NT2/D1 (cell line): ENCODE results near the gene TSSC4.
"Not testable (repeated sequence)": the region's sequence is repeated elsewhere in the genome, so short reads cannot be mapped to it uniquely, and the experiment has no call there.

Experiments
- DNase-seq: peaks from one replicate; pipeline ENCODE4 v3.0.0-alpha.2; 2011; ENCODE audit warnings: low read depth, low spot score
- H3K27me3 ChIP-seq: 2 replicates; pipeline ENCODE4 v1.6.0; 2011; ENCODE audit warnings: mild to moderate bottlenecking; ENCODE audit not compliant: insufficient read length, insufficient read depth
- H3K36me3 ChIP-seq: 2 replicates; pipeline ENCODE4 v1.6.1; 2011; ENCODE audit warnings: mild to moderate bottlenecking, low read length, mixed read lengths; ENCODE audit not compliant: insufficient read depth, insufficient read length
- H3K4me1 ChIP-seq: 2 replicates; pipeline ENCODE4 v1.5.1; 2011; ENCODE audit not compliant: insufficient read depth, insufficient read length
- H3K4me3 ChIP-seq: 2 replicates; pipeline ENCODE4 v1.5.1; 2011; ENCODE audit warnings: low read depth; ENCODE audit not compliant: insufficient read length
- H3K9ac ChIP-seq: 2 replicates; pipeline ENCODE4 v1.6.0; 2011; ENCODE audit warnings: low read depth; ENCODE audit not compliant: insufficient read length
- H3K9me3 ChIP-seq: 2 replicates; pipeline ENCODE4 v1.5.1; 2011; ENCODE audit warnings: mild to moderate bottlenecking, low read length; ENCODE audit not compliant: insufficient read depth
- SUZ12 ChIP-seq: IDR thresholded peaks from 2 replicates; pipeline ENCODE4 v1.6.1; 2011; ENCODE audit not compliant: insufficient read length, insufficient read depth; ENCODE audit errors: extremely low read depth
- YY1 ChIP-seq: IDR thresholded peaks from 2 replicates; pipeline ENCODE4 v1.6.1; 2011; ENCODE audit not compliant: insufficient read length, insufficient read depth
- ZNF274 ChIP-seq: IDR thresholded peaks from 2 replicates; pipeline ENCODE4 v1.6.1; 2011; ENCODE audit warnings: mild to moderate bottlenecking, low read depth, low read length

TSSC4 gene

GRCh38 chr11:2359557-2359956 lies 41.0 kb upstream of the TSSC4 start:
- no peak for TF ChIP-seq SUZ12
- no peak for TF ChIP-seq YY1
- TF ChIP-seq ZNF274, result no peak
- Histone ChIP-seq H3K9me3 (peaks cover 16% of the 10 kb centered on the region), H3K4me3 (no peak overlapping the region), H3K9ac (no peak overlapping the region), H3K4me1 (no peaks in the 10 kb centered on the region), H3K27me3 (peaks cover 3% of the 10 kb centered on the region), H3K36me3 (no peaks in the 10 kb centered on the region)
- no peak for DNase-seq

GRCh38 chr11:2360081-2360642 lies 40.4 kb upstream of the TSSC4 start:
- Histone ChIP-seq H3K27me3 (peaks cover 3% of the 10 kb centered on the region), H3K36me3 (no peaks in the 10 kb centered on the region), H3K4me3 (no peak overlapping the region), H3K9me3 (peaks cover 12% of the 10 kb centered on the region), H3K9ac (no peak overlapping the region), H3K4me1 (no peaks in the 10 kb centered on the region)
- DNase-seq, result no peak
- no peak for TF ChIP-seq YY1
- no peak for TF ChIP-seq ZNF274
- TF ChIP-seq SUZ12, result no peak

GRCh38 chr11:2361565-2361964 lies 39.0 kb upstream of the TSSC4 start:
- no peak for DNase-seq
- H3K36me3 ChIP-seq, result no peaks in the 10 kb centered on the region
- TF ChIP-seq SUZ12, result no peak
- TF ChIP-seq YY1, result no peak
- no peak for TF ChIP-seq ZNF274
- H3K9me3 ChIP-seq, result peaks cover 4% of the 10 kb centered on the region
- peaks cover 3% of the 10 kb centered on the region for H3K27me3 ChIP-seq
- H3K9ac ChIP-seq, result no peak overlapping the region
- no peaks in the 10 kb centered on the region for H3K4me1 ChIP-seq
- H3K4me3 ChIP-seq, result no peak overlapping the region

- Histone ChIP-seq H3K4me1 (no peaks in the 10 kb centered on the region), H3K9me3 (no peaks in the 10 kb centered on the region), H3K9ac (no peak overlapping the region), H3K4me3 (no peak overlapping the region), H3K36me3 (no peaks in the 10 kb centered on the region), H3K27me3 (peaks cover 3% of the 10 kb centered on the region)
- TF ChIP-seq ZNF274 (no peak), SUZ12 (no peak), YY1 (no peak)
- DNase-seq, result no peak
Measured at GRCh38 chr11:2362414-2362813, 38.1 kb upstream of the TSSC4 start.

- no peak for TF ChIP-seq SUZ12
- no peak for TF ChIP-seq ZNF274
- TF ChIP-seq YY1, result no peak
- Histone ChIP-seq H3K9me3 (no peaks in the 10 kb centered on the region), H3K4me1 (peaks cover 2% of the 10 kb centered on the region)
Measured at GRCh38 chr11:2363130-2363529, 37.4 kb upstream of the TSSC4 start.

GRCh38 chr11:2363577-2364370 lies 36.8 kb upstream of the TSSC4 start:
- TF ChIP-seq YY1 (no peak), ZNF274 (no peak), SUZ12 (no peak)
- H3K27me3 ChIP-seq, result peaks cover 3% of the 10 kb centered on the region
- no peak overlapping the region for H3K4me3 ChIP-seq
- H3K4me1 ChIP-seq, result peaks cover 2% of the 10 kb centered on the region
- no peaks in the 10 kb centered on the region for H3K9me3 ChIP-seq
- H3K9ac ChIP-seq, result no peak overlapping the region
- no peak for DNase-seq
- no peaks in the 10 kb centered on the region for H3K36me3 ChIP-seq

More at GRCh38 chr11:2363130-2363529, 37.4 kb upstream of the TSSC4 start:
- DNase-seq, result no peak
- Histone ChIP-seq H3K4me3 (no peak overlapping the region), H3K9ac (no peak overlapping the region), H3K36me3 (no peaks in the 10 kb centered on the region), H3K27me3 (peaks cover 3% of the 10 kb centered on the region)

- H3K4me3 ChIP-seq, H3K9ac ChIP-seq, H3K4me1 ChIP-seq, H3K9me3 ChIP-seq, H3K36me3 ChIP-seq, H3K27me3 ChIP-seq, DNase-seq: not testable (repeated sequence)
Measured at GRCh38 chr11:2364386-2364785, 36.2 kb upstream of the TSSC4 start.
